ENCODE data around the gene TYSND1. TPM values are rescaled to one million over a fixed set of nuclear protein-coding genes. Genes with fewer than 3 reads are reported as not detected.

Gene TYSND1
- total and polyA plus RNA-seq, 7 donors = 2.4 to 7.5 (median 4.1) TPM

GRCh38 chr10:70135046-70135445 is 11.5 kb downstream of the TYSND1 start:
- Histone ChIP-seq H3K27me3 (ENCODE audit: insufficient read depth in 3 of 3, low read length in 2 of 3) (no peaks in the 10 kb centered on the region), H3K36me3 (ENCODE audit: insufficient read depth in 1 of 2, low read depth in 1 of 2) (peaks cover 0 to 16% of the 10 kb centered on the region in 2 donors), H3K4me1 (peaks cover 39% of the 10 kb centered on the region), H3K9me3 (no peaks in the 10 kb centered on the region), H3K27ac (peak overlapping the region; percentile 85), H3K4me3 (no peak overlapping the region)
- intact Hi-C loops (cut with DNase I) = no loop called here
- 39 to 69% (median 48%) methylated on average over 3 of the region's 3 CpGs for WGBS, 3 donors
- no peak for TF ChIP-seq CTCF (IDR thresholded peaks at IDR 0.05)
- DNase-seq (no peak), ATAC-seq (no peak)

- peaks cover 39% of the 10 kb centered on the region for H3K4me1 ChIP-seq
- WGBS, 3 donors = 5 to 10% (median 8%) methylated on average over 64 to 80 of the region's 80 CpGs
- peak within 1 kb of the TSS; percentile 85 for H3K27ac ChIP-seq
- peak; percentile 89 to 93 for DNase-seq
- no peaks in the 10 kb centered on the region for H3K9me3 ChIP-seq
- intact Hi-C loops (cut with DNase I) = no loop called here
- peaks cover 0 to 17% of the 10 kb centered on the region in 2 donors for H3K36me3 ChIP-seq (ENCODE audit: insufficient read depth in 1 of 2, low read depth in 1 of 2)
- no peak for TF ChIP-seq CTCF (IDR thresholded peaks at IDR 0.05)
- no peaks in the 10 kb centered on the region for H3K27me3 ChIP-seq (ENCODE audit: insufficient read depth in 3 of 3, low read length in 2 of 3)
- H3K4me3 ChIP-seq = peak within 1 kb of the TSS; percentile 82
- peak; percentile 84 to 90 (median 86) for ATAC-seq
Observed at GRCh38 chr10:70132098-70133029, 14.1 kb downstream of the TYSND1 start, which contains the start of gene AIFM2. Gene AIFM2 (minus strand): TSS chr10:70132825. CDS start chr10:70124084, 8,741 bp downstream.

GRCh38 chr10:70131560-70131937 is 15.0 kb downstream of the TYSND1 start:
- no peak for ATAC-seq
- H3K4me1 ChIP-seq = peaks cover 39% of the 10 kb centered on the region
- WGBS, 3 donors = 78 to 90% (median 79%) methylated on average over 4 of the region's 4 CpGs
- intact Hi-C loops (cut with DNase I) = no loop called here
- H3K4me3 ChIP-seq = peak overlapping the region; percentile 82
- peaks cover 0 to 17% of the 10 kb centered on the region in 2 donors for H3K36me3 ChIP-seq (ENCODE audit: insufficient read depth in 1 of 2, low read depth in 1 of 2)
- no peak for TF ChIP-seq CTCF (IDR thresholded peaks at IDR 0.05)
- H3K9me3 ChIP-seq = no peaks in the 10 kb centered on the region
- peak in 1 of 2 donors; percentile 52 for DNase-seq
- peak overlapping the region; percentile 85 for H3K27ac ChIP-seq
- no peaks in the 10 kb centered on the region for H3K27me3 ChIP-seq (ENCODE audit: insufficient read depth in 3 of 3, low read length in 2 of 3)

- ATAC-seq (peak in 3 of 4 donors; percentile 26 to 45 (median 40)), DNase-seq (peak; percentile 59 to 71)
- TF ChIP-seq CTCF (IDR thresholded peaks at IDR 0.05) = no peak
- Histone ChIP-seq H3K27me3 (ENCODE audit: insufficient read depth in 3 of 3, low read length in 2 of 3) (no peaks in the 10 kb centered on the region), H3K27ac (peak overlapping the region; percentile 85), H3K4me3 (peak overlapping the region; percentile 82), H3K9me3 (no peaks in the 10 kb centered on the region), H3K36me3 (ENCODE audit: insufficient read depth in 1 of 2, low read depth in 1 of 2) (peaks cover 0 to 17% of the 10 kb centered on the region in 2 donors), H3K4me1 (peaks cover 36% of the 10 kb centered on the region)
- 61 to 70% (median 65%) methylated on average over 10 of the region's 10 CpGs for WGBS, 3 donors
- intact Hi-C loops (cut with DNase I) = no loop called here
Observed at GRCh38 chr10:70130878-70131559, 15.5 kb downstream of the TYSND1 start.
